Measurements from ENCODE around the gene CLDN18.

CLDN18 gene

GRCh38 chr3:138042043-138042442 is 32.1 kb downstream of the CLDN18 start:
- no peak overlapping the region for H3K4me3 ChIP-seq (ENCODE audit: low read depth, low read length, poor library complexity, severe bottlenecking)
- no peaks in the 10 kb centered on the region for H3K9me3 ChIP-seq (ENCODE audit: low read length)
- no peaks in the 10 kb centered on the region for H3K27me3 ChIP-seq (ENCODE audit: insufficient read depth, low read length)
- H3K79me2 ChIP-seq (ENCODE audit: insufficient read depth, low read length), result no peaks in the 10 kb centered on the region
- no peaks in the 10 kb centered on the region for H3K4me1 ChIP-seq (ENCODE audit: insufficient read depth, low read length, severe bottlenecking)
- H3K4me2 ChIP-seq (ENCODE audit: low read length), result no peak overlapping the region
- no peak overlapping the region for H2AFZ ChIP-seq (ENCODE audit: low read length)
- H3K27ac ChIP-seq (ENCODE audit: low read depth, low read length, poor library complexity, severe bottlenecking), result no peak overlapping the region
- H3F3A ChIP-seq (ENCODE audit: insufficient read depth, low read length), result no peaks in the 10 kb centered on the region
- no peak overlapping the region for H3K9ac ChIP-seq (ENCODE audit: low read length)
- TF ChIP-seq CTCF (IDR thresholded peaks at IDR 0.05; ENCODE audit: low read length), result no peak
- TF ChIP-seq EZH2 (IDR thresholded peaks at IDR 0.05; ENCODE audit: borderline replicate concordance, low read length), result no peak
- no peaks in the 10 kb centered on the region for H3K36me3 ChIP-seq (ENCODE audit: insufficient read depth, low read length)
- no peaks in the 10 kb centered on the region for H3K9me2 ChIP-seq (ENCODE audit: low read depth, low read length)
- H4K20me1 ChIP-seq (ENCODE audit: insufficient read depth, low read length), result no peaks in the 10 kb centered on the region

- Histone ChIP-seq H2AFZ (ENCODE audit: low read length) (no peak overlapping the region), H3K4me3 (ENCODE audit: low read depth, low read length, poor library complexity, severe bottlenecking) (no peak overlapping the region), H3F3A (ENCODE audit: insufficient read depth, low read length) (no peaks in the 10 kb centered on the region), H3K9me3 (ENCODE audit: low read length) (no peaks in the 10 kb centered on the region), H3K27me3 (ENCODE audit: insufficient read depth, low read length) (no peaks in the 10 kb centered on the region), H3K9me2 (ENCODE audit: low read depth, low read length) (no peaks in the 10 kb centered on the region), H3K36me3 (ENCODE audit: insufficient read depth, low read length) (no peaks in the 10 kb centered on the region), H3K79me2 (ENCODE audit: insufficient read depth, low read length) (no peaks in the 10 kb centered on the region), H3K9ac (ENCODE audit: low read length) (no peak overlapping the region), H3K4me1 (ENCODE audit: insufficient read depth, low read length, severe bottlenecking) (no peaks in the 10 kb centered on the region), H3K27ac (ENCODE audit: low read depth, low read length, poor library complexity, severe bottlenecking) (no peak overlapping the region), H4K20me1 (ENCODE audit: insufficient read depth, low read length) (no peaks in the 10 kb centered on the region), H3K4me2 (ENCODE audit: low read length) (no peak overlapping the region)
- TF ChIP-seq CTCF (IDR thresholded peaks at IDR 0.05; ENCODE audit: low read length) (no peak), EZH2 (IDR thresholded peaks at IDR 0.05; ENCODE audit: borderline replicate concordance, low read length) (no peak)
Observed at GRCh38 chr3:138043266-138044029, 33.5 kb downstream of the CLDN18 start.

GRCh38 chr3:138046085-138046484 is 36.1 kb downstream of the CLDN18 start:
- Histone ChIP-seq H3K4me2 (ENCODE audit: low read length) (no peak overlapping the region), H3K4me1 (ENCODE audit: insufficient read depth, low read length, severe bottlenecking) (no peaks in the 10 kb centered on the region), H2AFZ (ENCODE audit: low read length) (no peak overlapping the region), H3F3A (ENCODE audit: insufficient read depth, low read length) (no peaks in the 10 kb centered on the region), H3K36me3 (ENCODE audit: insufficient read depth, low read length) (no peaks in the 10 kb centered on the region), H3K4me3 (ENCODE audit: low read depth, low read length, poor library complexity, severe bottlenecking) (no peak overlapping the region), H3K27me3 (ENCODE audit: insufficient read depth, low read length) (no peaks in the 10 kb centered on the region), H3K27ac (ENCODE audit: low read depth, low read length, poor library complexity, severe bottlenecking) (no peak overlapping the region), H3K9me3 (ENCODE audit: low read length) (no peaks in the 10 kb centered on the region), H3K9me2 (ENCODE audit: low read depth, low read length) (no peaks in the 10 kb centered on the region), H3K79me2 (ENCODE audit: insufficient read depth, low read length) (no peaks in the 10 kb centered on the region), H4K20me1 (ENCODE audit: insufficient read depth, low read length) (no peaks in the 10 kb centered on the region), H3K9ac (ENCODE audit: low read length) (no peak overlapping the region)
- TF ChIP-seq EZH2 (IDR thresholded peaks at IDR 0.05; ENCODE audit: borderline replicate concordance, low read length) (no peak), CTCF (IDR thresholded peaks at IDR 0.05; ENCODE audit: low read length) (no peak)
